GM12875 (cell line): ENCODE measurements around the gene KRTAP26-1.

Experiments
- H3K4me3 ChIP-seq: one replicate; pipeline ENCODE4 v1.5.1; 2011; ENCODE audit warnings: low read depth, low read length, control low read depth
- CTCF ChIP-seq: IDR thresholded peaks from 2 replicates; pipeline ENCODE4 v1.5.1; 2011; ENCODE audit warnings: low read depth, mild to moderate bottlenecking, control low read depth, inconsistent platforms, low read length, moderate library complexity, borderline replicate concordance; ENCODE audit not compliant: insufficient read depth

KRTAP26-1 gene

GRCh38 chr21:30340714-30341573 is 20.8 kb upstream of the KRTAP26-1 start:
- TF ChIP-seq CTCF: peak; percentile 59; the same call in 1 of the 2 replicates
- no peak overlapping the region for H3K4me3 ChIP-seq

DNA sequence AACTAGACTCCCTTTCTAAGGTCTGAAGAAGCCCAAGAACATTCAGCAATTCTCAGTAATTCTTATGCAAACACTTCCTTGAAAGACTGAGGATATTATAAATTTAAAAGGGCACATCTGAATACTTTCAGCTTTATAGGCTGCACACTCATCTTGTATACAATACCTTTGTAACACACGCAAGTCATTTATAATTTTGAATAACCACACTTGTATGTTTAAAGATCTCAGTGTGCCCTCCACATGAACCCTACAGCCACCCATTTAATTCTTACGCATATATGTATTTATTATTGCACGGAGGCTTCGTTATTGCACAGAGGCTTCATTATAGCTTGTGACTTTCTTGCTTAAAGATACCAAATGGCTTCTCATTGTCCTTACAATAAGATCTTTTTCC is 18.6 kb upstream of the KRTAP26-1 start:
- TF ChIP-seq CTCF: no peak
- no peak overlapping the region for H3K4me3 ChIP-seq

DNA sequence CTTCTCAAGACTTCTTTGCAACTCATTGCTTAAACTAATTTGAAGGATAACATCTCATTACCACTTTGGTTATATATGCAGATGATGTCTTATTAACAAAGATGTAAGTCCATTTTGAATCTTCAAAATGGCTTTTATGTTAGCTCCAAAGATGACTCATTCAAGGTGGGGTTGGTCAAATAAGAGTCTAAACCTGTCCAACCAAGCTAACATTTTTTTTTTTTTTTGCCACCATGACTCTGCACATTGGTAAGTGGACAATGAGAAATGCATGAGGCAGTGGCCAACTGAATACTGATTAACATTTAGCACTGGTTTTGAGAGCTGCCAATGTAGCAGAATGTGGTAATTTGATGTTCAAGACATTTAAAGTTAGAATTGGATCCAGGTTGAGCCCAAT is 17.7 kb upstream of the KRTAP26-1 start:
- no peak overlapping the region for H3K4me3 ChIP-seq
- TF ChIP-seq CTCF: no peak

GRCh38 chr21:30337276-30337744 is 17.2 kb upstream of the KRTAP26-1 start, which contains the start of gene KRTAP27-1:
Gene KRTAP27-1 (minus strand): TSS chr21:30337694. CDS start chr21:30337668, 26 bp downstream.
- no peak within 1 kb of the TSS for H3K4me3 ChIP-seq
- no peak for TF ChIP-seq CTCF

DNA sequence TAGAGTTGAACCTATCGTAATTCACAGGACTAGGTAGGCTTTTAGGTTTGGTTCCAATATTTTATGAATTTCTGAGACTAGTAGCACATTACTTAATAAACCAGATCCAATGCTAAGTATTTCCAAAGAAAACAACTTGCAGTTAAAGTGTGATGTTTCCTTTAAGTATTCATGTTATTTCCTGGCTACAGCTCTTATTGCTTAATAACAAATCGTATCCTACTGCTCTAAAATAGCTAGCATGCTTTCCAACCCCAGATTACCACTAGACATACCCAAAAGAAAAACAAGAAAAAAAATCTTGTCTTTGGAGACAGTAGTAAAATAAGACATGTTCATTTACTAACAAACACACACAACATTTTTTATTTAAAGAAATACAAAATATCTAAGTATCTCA is 16.5 kb upstream of the KRTAP26-1 start:
- H3K4me3 ChIP-seq: no peak overlapping the region
- no peak for TF ChIP-seq CTCF

- H3K4me3 ChIP-seq: no peak overlapping the region
- no peak for TF ChIP-seq CTCF
Measured at GRCh38 chr21:30333736-30334135, 13.6 kb upstream of the KRTAP26-1 start.

- TF ChIP-seq CTCF: no peak
- H3K4me3 ChIP-seq: no peak overlapping the region
Measured at GRCh38 chr21:30332681-30333080, 12.6 kb upstream of the KRTAP26-1 start.
